Neural cell (in vitro differentiated cells): ENCODE data around the gene QRICH1.
A peak's percentile ranks its signal among the peaks of the same experiment; 100 is the strongest.

Experiments used
- CTCF ChIP-seq: fragments of 450-650 bp; IDR thresholded peaks from 2 replicates; pipeline ENCODE4 v1.5.1; 2014; ENCODE audit warnings: antibody characterized with exemption, mild to moderate bottlenecking, moderate library complexity; ENCODE audit not compliant: poor library complexity, severe bottlenecking
- EP300 ChIP-seq: fragments of 450-650 bp; conservative IDR thresholded peaks from 2 replicates; pipeline ENCODE4 v1.6.1; 2014; ENCODE audit warnings: antibody characterized with exemption, mild to moderate bottlenecking, moderate library complexity; ENCODE audit not compliant: poor library complexity, severe bottlenecking
- EZH2 ChIP-seq: fragments of 200-600, 300-800 bp; shearing (Covaris generic), sonication (generic); IDR thresholded peaks from 2 replicates; pipeline ENCODE4 v1.6.1; 2014; ENCODE audit warnings: antibody characterized with exemption, low read length, borderline replicate concordance, mild to moderate bottlenecking; ENCODE audit not compliant: insufficient read depth, poor library complexity, severe bottlenecking
- POLR2AphosphoS5 ChIP-seq: IDR thresholded peaks from 2 replicates; pipeline ENCODE4 v1.6.1; 2012
- RAD21 ChIP-seq: fragments of 450-650 bp; conservative IDR thresholded peaks from 2 replicates; pipeline ENCODE4 v1.6.1; 2014; ENCODE audit warnings: antibody characterized with exemption, mild to moderate bottlenecking, moderate library complexity
- REST ChIP-seq: IDR thresholded peaks from 2 replicates; pipeline ENCODE4 v1.6.1; 2012; ENCODE audit warnings: borderline replicate concordance

- TF ChIP-seq EP300: peak; percentile 43
- peak; percentile 99 for TF ChIP-seq POLR2AphosphoS5
- no peak for TF ChIP-seq EZH2
- TF ChIP-seq CTCF: peak; percentile 59
- peak; percentile 55 for TF ChIP-seq RAD21
- TF ChIP-seq REST: peak; percentile 62
Measured at GRCh38 chr3:49028673-49029562, 65.0 kb downstream of the QRICH1 start, which contains the start of gene IMPDH2.
